ENCODE data around the gene NFATC2IP. TPM values are rescaled to one million over a fixed set of nuclear protein-coding genes. Genes with fewer than 3 reads are reported as not detected.

NFATC2IP gene
- total and polyA plus RNA-seq, 2 donors (not counting 1 experiment from before 2014, with no cell fraction given): 96.4 to 102 TPM

DNA sequence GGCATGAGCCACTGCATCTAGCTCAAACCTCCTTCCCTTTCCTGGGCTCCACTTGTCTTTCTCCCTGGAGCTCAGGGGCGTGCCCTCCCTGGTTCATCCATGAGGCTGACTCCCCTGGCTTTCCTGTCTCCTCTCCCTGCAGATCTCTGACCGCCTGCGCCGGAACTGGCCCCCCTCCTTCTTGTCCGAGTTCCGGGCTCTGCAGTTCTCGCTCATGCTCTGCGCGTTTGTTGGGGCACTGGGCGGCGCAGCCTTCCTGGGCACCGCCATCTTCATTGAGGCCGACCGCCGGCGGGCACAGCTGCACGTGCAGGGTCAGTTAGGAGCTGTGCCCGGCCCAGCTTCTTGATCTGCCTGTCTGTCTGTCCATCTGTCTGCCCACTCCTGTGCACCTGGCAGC lies 32.9 kb downstream of the NFATC2IP start:
- Histone ChIP-seq H3K4me2 (replicated peaks; ENCODE audit: low read depth, low read length, poor library complexity, severe bottlenecking) (no peak overlapping the region), H3K79me2 (ENCODE audit: control insufficient read depth, insufficient read depth, low read length) (peaks cover 12% of the 10 kb centered on the region), H4K20me1 (ENCODE audit: control insufficient read depth, insufficient read depth, low read length, poor library complexity, severe bottlenecking) (peaks cover 30% of the 10 kb centered on the region), H3K27me3 (replicated peaks in 1 of 4; ENCODE audit: control extremely low read depth in 1 of 4, control insufficient read depth in 3 of 4, insufficient read depth in 4 of 4, low read length in 3 of 4) (peaks cover 0 to 13% (median 0%) of the 10 kb centered on the region in 4 experiments), H3K36me3 (replicated peaks in 1 of 2; ENCODE audit: control extremely low read depth in 1 of 2, control insufficient read depth in 1 of 2, extremely low read depth in 1 of 2, insufficient read depth in 2 of 2, low read length in 1 of 2) (peaks cover 0 to 60% of the 10 kb centered on the region in 2 experiments), H3K27ac (ENCODE audit: low read length in 2 of 2) (no peak overlapping the region), H3K4me1 (ENCODE audit: control insufficient read depth in 2 of 2, insufficient read depth in 2 of 2, low read length in 2 of 2) (peaks cover 16 to 22% of the 10 kb centered on the region in 2 donors), H3K4me3 (ENCODE audit: control extremely low read depth in 1 of 5, extremely low read depth in 1 of 5, insufficient read depth in 1 of 5, low read depth in 2 of 5, low read length in 4 of 5) (no peak overlapping the region), H3K9ac (ENCODE audit: low read length) (no peak overlapping the region), H2AFZ (ENCODE audit: insufficient read depth, low read depth, low read length, poor library complexity, severe bottlenecking) (no peak overlapping the region), H3K9me3 (ENCODE audit: control extremely low read depth in 1 of 3, control insufficient read depth in 2 of 3, insufficient read depth in 1 of 3, low read length in 2 of 3) (peaks cover 0 to 30% (median 12%) of the 10 kb centered on the region in 3 donors)
- TF ChIP-seq, protein P1, sequence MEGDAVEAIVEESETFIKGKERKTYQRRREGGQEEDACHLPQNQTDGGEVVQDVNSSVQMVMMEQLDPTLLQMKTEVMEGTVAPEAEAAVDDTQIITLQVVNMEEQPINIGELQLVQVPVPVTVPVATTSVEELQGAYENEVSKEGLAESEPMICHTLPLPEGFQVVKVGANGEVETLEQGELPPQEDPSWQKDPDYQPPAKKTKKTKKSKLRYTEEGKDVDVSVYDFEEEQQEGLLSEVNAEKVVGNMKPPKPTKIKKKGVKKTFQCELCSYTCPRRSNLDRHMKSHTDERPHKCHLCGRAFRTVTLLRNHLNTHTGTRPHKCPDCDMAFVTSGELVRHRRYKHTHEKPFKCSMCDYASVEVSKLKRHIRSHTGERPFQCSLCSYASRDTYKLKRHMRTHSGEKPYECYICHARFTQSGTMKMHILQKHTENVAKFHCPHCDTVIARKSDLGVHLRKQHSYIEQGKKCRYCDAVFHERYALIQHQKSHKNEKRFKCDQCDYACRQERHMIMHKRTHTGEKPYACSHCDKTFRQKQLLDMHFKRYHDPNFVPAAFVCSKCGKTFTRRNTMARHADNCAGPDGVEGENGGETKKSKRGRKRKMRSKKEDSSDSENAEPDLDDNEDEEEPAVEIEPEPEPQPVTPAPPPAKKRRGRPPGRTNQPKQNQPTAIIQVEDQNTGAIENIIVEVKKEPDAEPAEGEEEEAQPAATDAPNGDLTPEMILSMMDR (IDR thresholded peaks at IDR 0.05): no peak
- no peak for TF ChIP-seq EZH2 (IDR thresholded peaks at IDR 0.05; ENCODE audit: borderline replicate concordance, insufficient read depth, low read depth, low read length, poor library complexity, severe bottlenecking)
- WGBS (ENCODE audit: insufficient coverage): over 99% methylated on average over 18 of the region's 18 CpGs
- Mint-ChIP-seq H3K9me3 (ENCODE audit: insufficient read depth) (peaks cover 6% of the 10 kb centered on the region), H3K4me3 (no peak overlapping the region), H3K27me3 (peaks cover 3% of the 10 kb centered on the region), H3K4me1 (peaks cover 13% of the 10 kb centered on the region), H3K27ac (no peak overlapping the region)
- POLR2A ChIA-PET: no interaction called here
- no peak for DNase-seq
- intact Hi-C loops (cut with micrococcal nuclease): no loop called here
- CTCF ChIA-PET: no interaction called here
- no peak for ATAC-seq (ENCODE audit: low read depth)

DNA sequence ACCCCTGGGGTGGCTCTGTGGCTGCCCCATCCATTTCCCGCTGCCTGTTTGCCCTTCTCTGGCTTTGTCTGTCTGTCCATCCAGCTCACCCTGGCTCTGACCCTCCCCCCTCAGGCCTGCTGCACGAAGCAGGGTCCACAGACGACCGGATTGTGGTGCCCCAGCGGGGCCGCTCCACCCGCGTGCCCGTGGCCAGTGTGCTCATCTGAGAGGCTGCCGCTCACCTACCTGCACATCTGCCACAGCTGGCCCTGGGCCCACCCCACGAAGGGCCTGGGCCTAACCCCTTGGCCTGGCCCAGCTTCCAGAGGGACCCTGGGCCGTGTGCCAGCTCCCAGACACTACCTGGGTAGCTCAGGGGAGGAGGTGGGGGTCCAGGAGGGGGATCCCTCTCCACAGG lies 33.4 kb downstream of the NFATC2IP start:
- Histone ChIP-seq H3K79me2 (ENCODE audit: control insufficient read depth, insufficient read depth, low read length) (peaks cover 7% of the 10 kb centered on the region), H3K4me3 (ENCODE audit: control extremely low read depth in 1 of 5, extremely low read depth in 1 of 5, insufficient read depth in 1 of 5, low read depth in 2 of 5, low read length in 4 of 5) (no peak overlapping the region), H3K4me2 (replicated peaks; ENCODE audit: low read depth, low read length, poor library complexity, severe bottlenecking) (peak overlapping the region; percentile 74), H3K4me1 (ENCODE audit: control insufficient read depth in 2 of 2, insufficient read depth in 2 of 2, low read length in 2 of 2) (peaks cover 16 to 22% of the 10 kb centered on the region in 2 donors), H3K36me3 (replicated peaks in 1 of 2; ENCODE audit: control extremely low read depth in 1 of 2, control insufficient read depth in 1 of 2, extremely low read depth in 1 of 2, insufficient read depth in 2 of 2, low read length in 1 of 2) (peaks cover 0 to 56% of the 10 kb centered on the region in 2 experiments), H3K9me3 (ENCODE audit: control extremely low read depth in 1 of 3, control insufficient read depth in 2 of 3, insufficient read depth in 1 of 3, low read length in 2 of 3) (peaks cover 0 to 30% (median 12%) of the 10 kb centered on the region in 3 donors), H3K27ac (ENCODE audit: low read length in 2 of 2) (no peak overlapping the region), H3K27me3 (replicated peaks in 1 of 4; ENCODE audit: control extremely low read depth in 1 of 4, control insufficient read depth in 3 of 4, insufficient read depth in 4 of 4, low read length in 3 of 4) (peaks cover 0 to 13% (median 0%) of the 10 kb centered on the region in 4 experiments), H2AFZ (ENCODE audit: insufficient read depth, low read depth, low read length, poor library complexity, severe bottlenecking) (no peak overlapping the region), H4K20me1 (ENCODE audit: control insufficient read depth, insufficient read depth, low read length, poor library complexity, severe bottlenecking) (peaks cover 30% of the 10 kb centered on the region), H3K9ac (ENCODE audit: low read length) (no peak overlapping the region)
- ChIA-PET CTCF (no interaction called here), POLR2A (interaction anchor here (0.7 kb wide), 1 partner anchor 1438 kb away, joined by 5 read pairs; no protein-coding TSS in a partner anchor)
- peaks cover 6% of the 10 kb centered on the region for H3K9me3 Mint-ChIP-seq (ENCODE audit: insufficient read depth)
- intact Hi-C loops (cut with micrococcal nuclease): no loop called here
- TF ChIP-seq, protein P1 (IDR thresholded peaks at IDR 0.05): no peak
- no peak for TF ChIP-seq EZH2 (IDR thresholded peaks at IDR 0.05; ENCODE audit: borderline replicate concordance, insufficient read depth, low read depth, low read length, poor library complexity, severe bottlenecking)
- no peak for DNase-seq
- ATAC-seq (ENCODE audit: low read depth): no peak
- peaks cover 13% of the 10 kb centered on the region for H3K4me1 Mint-ChIP-seq
- no peak overlapping the region for H3K27ac Mint-ChIP-seq
- no peak overlapping the region for H3K4me3 Mint-ChIP-seq
- 79% methylated on average over 12 of the region's 12 CpGs for WGBS (ENCODE audit: insufficient coverage)
- peaks cover 3% of the 10 kb centered on the region for H3K27me3 Mint-ChIP-seq
